IMR-90 (cell line): ENCODE data around the gene TRPM1. TPM values are rescaled to one million over a fixed set of nuclear protein-coding genes. Genes with fewer than 3 reads are reported as not detected.
A peak's percentile ranks its signal among the peaks of the same experiment; 100 is the strongest.

Source experiments
- ATAC-seq: fragments of 200-7000 bp; cut with Tn5 transposase; 2 replicates; pipeline ENCODE4 v1.9.1; 2020; ENCODE audit warnings: low read depth, mild to moderate bottlenecking, moderate library complexity
- BruUV-seq: library from RNA; stranded (reverse); fragments of 400-500 nt; replicated peaks from 2 replicates; lab custom pipeline; 2021; lab: Mats Ljungman, UMichigan
- CTCF ChIA-PET: fragments of 300-600 bp; formaldehyde crosslinking; extraction: SDS; loops from one replicate; lab custom pipeline; 2021; ENCODE audit warnings: antibody characterized with exemption; lab: Yijun Ruan, JAX
- POLR2A ChIA-PET: fragments of 300-600 bp; sonication (Branson Sonifier 250); formaldehyde crosslinking; loops from one replicate; lab custom pipeline; 2022; ENCODE audit warnings: antibody characterized with exemption; ENCODE audit not compliant: unreplicated experiment; lab: Charles Lee
- DNase-seq: peaks from one replicate; pipeline ENCODE4 v3.0.0; 2013
- H2AFZ ChIP-seq: replicated peaks from 2 replicates; pipeline ENCODE3; 2013; ENCODE audit warnings: low read length, mild to moderate bottlenecking; ENCODE audit not compliant: poor library complexity
- H2AK5ac ChIP-seq: 2 replicates; pipeline ENCODE4 v1.6.1; 2013; ENCODE audit warnings: low read depth, low read length, inconsistent platforms
- H2AK9ac ChIP-seq: replicated peaks from 2 replicates; pipeline ENCODE3; 2013; ENCODE audit warnings: mild to moderate bottlenecking, low read depth, low read length, moderate library complexity; ENCODE audit not compliant: poor library complexity
- H2BK120ac ChIP-seq: 2 replicates; pipeline ENCODE4 v1.6.1; 2013; ENCODE audit warnings: low read depth, low read length, inconsistent platforms
- H2BK15ac ChIP-seq: 3 replicates; pipeline ENCODE4 v1.6.1; 2013; ENCODE audit warnings: low read depth, low read length, inconsistent platforms
- H2BK20ac ChIP-seq: 2 replicates; pipeline ENCODE4 v1.6.1; 2013; ENCODE audit warnings: low read depth, mild to moderate bottlenecking, inconsistent platforms, low read length, moderate library complexity
- H2BK5ac ChIP-seq: 2 replicates; pipeline ENCODE4 v1.6.1; 2013; ENCODE audit warnings: mild to moderate bottlenecking, low read depth, low read length, inconsistent platforms; ENCODE audit not compliant: poor library complexity, severe bottlenecking
- H3K14ac ChIP-seq: replicated peaks from 2 replicates; pipeline ENCODE4 v1.6.1; 2013; ENCODE audit warnings: low read depth, low read length, inconsistent platforms
- H3K18ac ChIP-seq: 2 replicates; pipeline ENCODE4 v1.6.1; 2013; ENCODE audit warnings: low read depth, low read length, control low read depth
- H3K23ac ChIP-seq: 2 replicates; pipeline ENCODE4 v1.6.1; 2013; ENCODE audit warnings: low read depth, low read length, inconsistent platforms
- H3K27ac ChIP-seq: 2 replicates; pipeline ENCODE4 v1.5.1; 2013; ENCODE audit warnings: mild to moderate bottlenecking, control low read depth, low read length; ENCODE audit not compliant: insufficient read depth
- H3K27me3 ChIP-seq: 2 replicates; pipeline ENCODE4 v1.6.1; 2013; ENCODE audit warnings: low read length; ENCODE audit not compliant: control insufficient read depth, insufficient read depth
- H3K36me3 ChIP-seq: 2 replicates; pipeline ENCODE4 v1.6.1; 2013; ENCODE audit warnings: low read length, mixed read lengths; ENCODE audit not compliant: control insufficient read depth, insufficient read depth
- H3K4ac ChIP-seq: 2 replicates; pipeline ENCODE4 v1.6.1; 2013; ENCODE audit warnings: low read depth, low read length, inconsistent platforms
- H3K4me1 ChIP-seq: 2 replicates; pipeline ENCODE4 v1.6.1; 2013; ENCODE audit warnings: low read length, mixed read lengths; ENCODE audit not compliant: control insufficient read depth, insufficient read depth
- H3K4me2 ChIP-seq: 2 replicates; pipeline ENCODE4 v1.6.1; 2013; ENCODE audit warnings: low read depth, mild to moderate bottlenecking, control low read depth, low read length, moderate library complexity
- H3K4me3 ChIP-seq: 2 replicates; pipeline ENCODE4 v1.5.1; 2013; ENCODE audit warnings: low read depth, mild to moderate bottlenecking, control low read depth, low read length, moderate library complexity; ENCODE audit not compliant: insufficient read depth
- H3K56ac ChIP-seq: 2 replicates; pipeline ENCODE4 v1.6.1; 2013; ENCODE audit warnings: low read length, inconsistent platforms; ENCODE audit not compliant: insufficient read depth; ENCODE audit errors: extremely low read depth
- H3K79me1 ChIP-seq, 2 experiments: 2 replicates each; pipeline ENCODE4 v1.6.1; 2013; ENCODE audit warnings: low read length in 2 of 2, inconsistent platforms in 1 of 2, low read depth in 1 of 2
- H3K9ac ChIP-seq: 2 replicates; pipeline ENCODE4 v1.6.1; 2013; ENCODE audit warnings: low read depth, low read length, control low read depth
- H3K9me1 ChIP-seq: 2 replicates; pipeline ENCODE4 v1.6.1; 2013; ENCODE audit warnings: low read length, inconsistent platforms; ENCODE audit not compliant: insufficient read depth
- H3K9me3 ChIP-seq: 2 replicates; pipeline ENCODE4 v1.6.1; 2013; ENCODE audit warnings: low read length; ENCODE audit not compliant: control insufficient read depth, insufficient read depth
- H4K20me1 ChIP-seq: 2 replicates; pipeline ENCODE4 v1.6.1; 2013; ENCODE audit warnings: low read length, inconsistent platforms; ENCODE audit not compliant: insufficient read depth
- H4K5ac ChIP-seq: 2 replicates; pipeline ENCODE4 v1.6.1; 2013; ENCODE audit warnings: mild to moderate bottlenecking, low read depth, low read length, control low read depth
- H4K8ac ChIP-seq, 2 experiments: 2 replicates each; pipeline ENCODE4 v1.6.1; 2013; ENCODE audit warnings: low read depth in 2 of 2, low read length in 2 of 2, control low read depth in 1 of 2, inconsistent platforms in 1 of 2
- H4K91ac ChIP-seq: 2 replicates; pipeline ENCODE4 v1.6.1; 2013; ENCODE audit warnings: low read depth, low read length, inconsistent platforms; ENCODE audit not compliant: insufficient read depth
- BHLHE40 ChIP-seq: fragments of 150-350 bp; IDR thresholded peaks from 2 replicates; pipeline ENCODE4 v1.6.1; 2016; ENCODE audit warnings: mild to moderate bottlenecking, low read depth, low read length
- CEBPB ChIP-seq: IDR thresholded peaks from 2 replicates; pipeline ENCODE4 v1.6.1; 2012; ENCODE audit warnings: low read depth, low read length, improper control_type of control experiment
- CHD1 ChIP-seq: IDR thresholded peaks from 2 replicates; pipeline ENCODE4 v1.6.1; 2012; ENCODE audit warnings: low read depth, low read length, improper control_type of control experiment
- FOS ChIP-seq: fragments of 150-350 bp; IDR thresholded peaks from 2 replicates; pipeline ENCODE4 v1.6.1; 2016; ENCODE audit warnings: low read depth, low read length
- MAFK ChIP-seq: IDR thresholded peaks from 2 replicates; pipeline ENCODE4 v1.6.1; 2012; ENCODE audit warnings: low read depth, low read length, improper control_type of control experiment
- MAZ ChIP-seq: IDR thresholded peaks from 2 replicates; pipeline ENCODE4 v1.6.1; 2012; ENCODE audit warnings: low read depth, mild to moderate bottlenecking, low read length, improper control_type of control experiment, moderate library complexity, borderline replicate concordance
- MXI1 ChIP-seq: IDR thresholded peaks from 2 replicates; pipeline ENCODE4 v1.6.1; 2012; ENCODE audit warnings: low read depth, mild to moderate bottlenecking, low read length, moderate library complexity, borderline replicate concordance
- NFE2L2 ChIP-seq: fragments of 150-350 bp; IDR thresholded peaks from 2 replicates; pipeline ENCODE4 v1.6.1; 2016; ENCODE audit warnings: low read depth, mild to moderate bottlenecking, low read length
- POLR2A ChIP-seq: IDR thresholded peaks from 2 replicates; pipeline ENCODE4 v1.6.1; 2012; ENCODE audit warnings: mild to moderate bottlenecking, low read depth, low read length
- RAD21 ChIP-seq: IDR thresholded peaks from 2 replicates; pipeline ENCODE4 v1.6.1; 2012; ENCODE audit warnings: low read length, improper control_type of control experiment
- RCOR1 ChIP-seq: IDR thresholded peaks from 2 replicates; pipeline ENCODE4 v1.6.1; 2012; ENCODE audit warnings: mild to moderate bottlenecking, low read length, improper control_type of control experiment; ENCODE audit not compliant: insufficient replicate concordance
- RFX5 ChIP-seq: IDR thresholded peaks from 2 replicates; pipeline ENCODE4 v1.8.0; 2012; ENCODE audit warnings: low read depth, mild to moderate bottlenecking, low read length, moderate library complexity
- SMC3 ChIP-seq: fragments of 150-350 bp; IDR thresholded peaks from 2 replicates; pipeline ENCODE4 v1.6.1; 2016; ENCODE audit warnings: low read depth, mild to moderate bottlenecking, antibody characterized with exemption, low read length, moderate library complexity
- WGBS, 2 experiments: methylation state at CpG; one replicate each; pipeline versions ENCODE4 v1.1.5 to v1.1.7; 2013; ENCODE audit warnings: missing lambda C conversion rate in 2 of 2; ENCODE audit not compliant: insufficient read length in 1 of 2; ENCODE audit errors: extremely low coverage in 2 of 2; 5-methylcytosine and 5-hydroxymethylcytosine counted together
- dilution Hi-C: fragments of 300-500 bp; cut with HindIII; formaldehyde crosslinking; loops from one replicate; pipeline ENCODE4 v1.14.3; 2018; ENCODE audit warnings: low sequenced_read_pairs; ENCODE audit not compliant: unreplicated experiment
- in situ Hi-C: fragments of 300-500 bp; cut with MboI; formaldehyde crosslinking; loops from 3 replicates; pipeline ENCODE4 v1.14.3; 2019; ENCODE audit warnings: low sequenced_read_pairs, inconsistent platforms, mixed read lengths
- intact Hi-C: fragments of 100-400 bp; cut with micrococcal nuclease; formaldehyde crosslinking; loops from 2 replicates; pipeline ENCODE4 v1.10.0; 2022
- polyA plus RNA-seq, 3 experiments: library from polyadenylated mRNA; depleted of rRNA; stranded (reverse); fragments of >200 nt; gene quantifications; 2 replicates each; pipeline ENCODE4 v1.2.3, GENCODE V29; 2012; ENCODE audit warnings: low replicate concordance in 1 of 3
- total RNA-seq: library from RNA; depleted of rRNA; stranded (reverse); fragments of >200 nt; gene quantifications from 2 replicates; pipeline ENCODE4 v1.2.3, GENCODE V29; 2012
- TF ChIP-seq, protein P1 (sequence below): fragments of 150-350 bp; IDR thresholded peaks from 2 replicates; pipeline ENCODE4 v1.6.1; 2017; ENCODE audit warnings: mild to moderate bottlenecking, antibody characterized with exemption, low read length, low read depth
- TF ChIP-seq, protein P2 (sequence below): fragments of 150-350 bp; IDR thresholded peaks from 2 replicates; pipeline ENCODE4 v1.6.1; 2016; ENCODE audit warnings: low read depth, mild to moderate bottlenecking, low read length, moderate library complexity, borderline replicate concordance

TRPM1 gene
- total and polyA plus RNA-seq, 2 of the 4 experiments (the other 2 are of a cell fraction): not detected

DNA sequence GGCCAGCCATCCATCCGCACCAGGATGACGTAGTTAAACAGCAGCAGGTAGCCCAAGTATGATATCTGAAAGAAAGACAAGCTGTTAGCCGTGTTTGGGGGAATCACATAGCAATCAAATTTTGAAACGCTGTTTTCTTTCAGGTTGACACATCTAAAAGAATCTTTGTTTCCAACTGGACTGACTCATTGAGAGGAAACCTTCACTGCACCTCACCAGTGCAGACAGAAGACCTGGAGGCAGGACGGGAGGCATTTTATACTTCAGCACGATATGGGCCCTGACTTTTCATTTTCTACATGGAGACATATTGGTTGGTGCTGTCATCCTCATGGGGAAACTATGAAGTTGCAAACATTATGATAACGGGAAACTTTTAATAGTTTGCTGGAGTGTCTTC is 65.9 kb downstream of the TRPM1 start:
- no TSS peak for BruUV-seq
- Histone ChIP-seq H3K9ac (no peak overlapping the region), H2BK5ac (no peak overlapping the region), H3K4me3 (no peak overlapping the region), H3K4me1 (peaks cover 15% of the 10 kb centered on the region), H2BK15ac (no peak overlapping the region), H3K9me3 (0 out of 2 replicates have a peak, but pooled peaks cover 1% of the 10 kb centered on the region), H4K91ac (no peak overlapping the region), H3K18ac (no peak overlapping the region), H2BK120ac (no peak overlapping the region), H3K56ac (no peak overlapping the region), H2BK20ac (no peak overlapping the region), H4K8ac (no peak overlapping the region), H4K5ac (no peak overlapping the region), H3K27ac (no peak overlapping the region), H3K27me3 (no peaks in the 10 kb centered on the region), H3K4me2 (no peak overlapping the region), H3K9me1 (peaks cover 7% of the 10 kb centered on the region; the same call in 1 of the 2 replicates), H2AFZ (no peak overlapping the region), H3K36me3 (no peaks in the 10 kb centered on the region), H3K4ac (no peak overlapping the region), H3K79me1 (no peaks in the 10 kb centered on the region), H2AK5ac (no peak overlapping the region), H3K23ac (no peak overlapping the region), H2AK9ac (peak overlapping the region; percentile 11), H4K20me1 (no peaks in the 10 kb centered on the region), H3K14ac (no peak overlapping the region)
- ChIA-PET POLR2A (no interaction called here), CTCF (interaction anchor here (1.1 kb wide), 1 partner anchor 12 kb away, joined by 3 read pairs; no protein-coding TSS in a partner anchor)
- no peak for TF ChIP-seq CEBPB
- no peak for TF ChIP-seq SMC3
- TF ChIP-seq CHD1: no peak
- no peak for TF ChIP-seq MAFK
- TF ChIP-seq, protein P1, sequence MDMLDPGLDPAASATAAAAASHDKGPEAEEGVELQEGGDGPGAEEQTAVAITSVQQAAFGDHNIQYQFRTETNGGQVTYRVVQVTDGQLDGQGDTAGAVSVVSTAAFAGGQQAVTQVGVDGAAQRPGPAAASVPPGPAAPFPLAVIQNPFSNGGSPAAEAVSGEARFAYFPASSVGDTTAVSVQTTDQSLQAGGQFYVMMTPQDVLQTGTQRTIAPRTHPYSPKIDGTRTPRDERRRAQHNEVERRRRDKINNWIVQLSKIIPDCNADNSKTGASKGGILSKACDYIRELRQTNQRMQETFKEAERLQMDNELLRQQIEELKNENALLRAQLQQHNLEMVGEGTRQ: no peak
- TF ChIP-seq, protein P2, sequence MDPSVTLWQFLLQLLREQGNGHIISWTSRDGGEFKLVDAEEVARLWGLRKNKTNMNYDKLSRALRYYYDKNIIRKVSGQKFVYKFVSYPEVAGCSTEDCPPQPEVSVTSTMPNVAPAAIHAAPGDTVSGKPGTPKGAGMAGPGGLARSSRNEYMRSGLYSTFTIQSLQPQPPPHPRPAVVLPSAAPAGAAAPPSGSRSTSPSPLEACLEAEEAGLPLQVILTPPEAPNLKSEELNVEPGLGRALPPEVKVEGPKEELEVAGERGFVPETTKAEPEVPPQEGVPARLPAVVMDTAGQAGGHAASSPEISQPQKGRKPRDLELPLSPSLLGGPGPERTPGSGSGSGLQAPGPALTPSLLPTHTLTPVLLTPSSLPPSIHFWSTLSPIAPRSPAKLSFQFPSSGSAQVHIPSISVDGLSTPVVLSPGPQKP: no peak
- no peak for TF ChIP-seq RFX5
- no peak for TF ChIP-seq MXI1
- TF ChIP-seq RCOR1: no peak
- TF ChIP-seq NFE2L2: no peak
- TF ChIP-seq MAZ: no peak
- TF ChIP-seq FOS: no peak
- TF ChIP-seq BHLHE40: no peak
- no peak for TF ChIP-seq RAD21
- no peak for TF ChIP-seq POLR2A
- ATAC-seq: no peak
- WGBS, 2 experiments: 100% methylated on average over 1 of the region's 7 CpGs; no CpG with 5 or more reads in 1 of the 2 experiments
- intact Hi-C loops: loop anchor here (5.0 kb wide), 1 partner anchor 43 kb away; the partner anchor contains the start of gene MTMR10
- no peak for DNase-seq
- dilution Hi-C loops: no loop called here
- in situ Hi-C loops: no loop called here
